Endothelial cell of umbilical vein (primary cell): ENCODE data around the gene MDH1.

Experiments used
- EZH2 ChIP-seq: IDR thresholded peaks from 2 replicates; pipeline ENCODE4 v1.6.1; 2012; ENCODE audit warnings: borderline replicate concordance, low read depth, mild to moderate bottlenecking, moderate library complexity, low read length, inconsistent platforms; ENCODE audit not compliant: severe bottlenecking
- TF ChIP-seq, protein P1 (sequence below), 2 donors: IDR thresholded peaks; 1 replicate in 1 of 2; 2 replicates in 1 of 2; pipeline ENCODE4 v1.5.1; 2011; ENCODE audit warnings: low read length in 2 of 2, mild to moderate bottlenecking in 2 of 2, moderate library complexity in 2 of 2, control low read depth in 1 of 2, inconsistent platforms in 1 of 2, low read depth in 1 of 2; ENCODE audit not compliant: insufficient read depth in 1 of 2; ENCODE audit errors: extremely low read depth in 1 of 2

DNA sequence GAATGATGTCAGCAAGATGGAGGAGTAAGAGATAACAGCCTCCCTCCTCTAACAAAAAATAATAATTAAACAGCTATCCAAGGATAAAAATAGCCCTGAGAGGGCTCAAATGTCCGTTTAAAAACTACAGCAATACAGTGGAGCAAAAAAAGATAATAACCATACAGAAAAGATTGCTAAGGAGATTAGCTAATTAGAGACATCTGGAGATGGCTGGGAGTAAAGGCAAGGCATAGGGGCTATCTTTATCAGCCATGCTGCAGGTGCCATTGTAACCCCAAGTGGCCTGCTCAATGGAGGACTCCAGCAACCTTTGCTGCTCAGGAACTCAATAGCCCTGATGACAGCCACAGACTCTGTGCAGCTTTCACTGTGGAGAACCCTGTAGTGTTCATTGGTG, 42.7 kb downstream of the MDH1 start:
- TF ChIP-seq, protein P1, sequence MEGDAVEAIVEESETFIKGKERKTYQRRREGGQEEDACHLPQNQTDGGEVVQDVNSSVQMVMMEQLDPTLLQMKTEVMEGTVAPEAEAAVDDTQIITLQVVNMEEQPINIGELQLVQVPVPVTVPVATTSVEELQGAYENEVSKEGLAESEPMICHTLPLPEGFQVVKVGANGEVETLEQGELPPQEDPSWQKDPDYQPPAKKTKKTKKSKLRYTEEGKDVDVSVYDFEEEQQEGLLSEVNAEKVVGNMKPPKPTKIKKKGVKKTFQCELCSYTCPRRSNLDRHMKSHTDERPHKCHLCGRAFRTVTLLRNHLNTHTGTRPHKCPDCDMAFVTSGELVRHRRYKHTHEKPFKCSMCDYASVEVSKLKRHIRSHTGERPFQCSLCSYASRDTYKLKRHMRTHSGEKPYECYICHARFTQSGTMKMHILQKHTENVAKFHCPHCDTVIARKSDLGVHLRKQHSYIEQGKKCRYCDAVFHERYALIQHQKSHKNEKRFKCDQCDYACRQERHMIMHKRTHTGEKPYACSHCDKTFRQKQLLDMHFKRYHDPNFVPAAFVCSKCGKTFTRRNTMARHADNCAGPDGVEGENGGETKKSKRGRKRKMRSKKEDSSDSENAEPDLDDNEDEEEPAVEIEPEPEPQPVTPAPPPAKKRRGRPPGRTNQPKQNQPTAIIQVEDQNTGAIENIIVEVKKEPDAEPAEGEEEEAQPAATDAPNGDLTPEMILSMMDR (IDR thresholded peaks at IDR 0.05; ENCODE audit: extremely low read depth in 1 of 2, insufficient read depth in 1 of 2, low read depth in 1 of 2, low read length in 2 of 2): no peak
- TF ChIP-seq EZH2: no peak
